ENCODE measurements around the gene CD93. TPM values are rescaled to one million over a fixed set of nuclear protein-coding genes. Genes with fewer than 3 reads are reported as not detected.
A peak's percentile ranks its signal among the peaks of the same experiment; 100 is the strongest.

CD93 gene
- total RNA-seq, 1 donor from 2014 or later = 46.7 TPM

- no peak for DNase-seq (ENCODE audit: low spot score)
Measured at GRCh38 chr20:23084282-23084844, 1.8 kb downstream of the CD93 start.

GRCh38 chr20:23083553-23084220 lies 2.4 kb downstream of the CD93 start:
- DNase-seq (ENCODE audit: low spot score) = no peak

GRCh38 chr20:23082846-23083552 lies 3.1 kb downstream of the CD93 start:
- peak; percentile 29 for DNase-seq (ENCODE audit: low spot score)

- no peak for DNase-seq (ENCODE audit: low spot score)
Measured at GRCh38 chr20:23081263-23081819, 4.8 kb downstream of the CD93 start.

- no peak for DNase-seq (ENCODE audit: low spot score)
Measured at GRCh38 chr20:23080521-23080920, 5.6 kb downstream of the CD93 start.

GRCh38 chr20:23079926-23080325 lies 6.2 kb downstream of the CD93 start:
- no peak for DNase-seq (ENCODE audit: low spot score)

- DNase-seq (ENCODE audit: low spot score) = no peak
Measured at GRCh38 chr20:23079016-23079351, 7.1 kb downstream of the CD93 start.

GRCh38 chr20:23078351-23079015 lies 7.6 kb downstream of the CD93 start:
- DNase-seq (ENCODE audit: low spot score) = no peak

GRCh38 chr20:23077277-23077676 lies 8.8 kb downstream of the CD93 start:
- DNase-seq (ENCODE audit: low spot score) = no peak

GRCh38 chr20:23074052-23074451 lies 12.1 kb downstream of the CD93 start:
- no peak for DNase-seq (ENCODE audit: low spot score)

- DNase-seq (ENCODE audit: low spot score) = no peak
Measured at GRCh38 chr20:23072892-23073586, 13.1 kb downstream of the CD93 start.

- DNase-seq (ENCODE audit: low spot score) = no peak
Measured at GRCh38 chr20:23071996-23072395, 14.1 kb downstream of the CD93 start.

GRCh38 chr20:23071398-23071797 lies 14.7 kb downstream of the CD93 start:
- no peak for DNase-seq (ENCODE audit: low spot score)

GRCh38 chr20:23069108-23069507 lies 17.0 kb downstream of the CD93 start:
- no peak for DNase-seq (ENCODE audit: low spot score)

- DNase-seq (ENCODE audit: low spot score) = no peak
Measured at GRCh38 chr20:23068283-23068682, 17.8 kb downstream of the CD93 start.

GRCh38 chr20:23066772-23067171 lies 19.4 kb downstream of the CD93 start:
- DNase-seq (ENCODE audit: low spot score) = no peak

GRCh38 chr20:23065266-23066201 lies 20.6 kb downstream of the CD93 start:
- DNase-seq (ENCODE audit: low spot score) = no peak

GRCh38 chr20:23063581-23063980 lies 22.5 kb downstream of the CD93 start:
- no peak for DNase-seq (ENCODE audit: low spot score)

- no peak for DNase-seq (ENCODE audit: low spot score)
Measured at GRCh38 chr20:23063168-23063567, 23.0 kb downstream of the CD93 start.

- no peak for DNase-seq (ENCODE audit: low spot score)
Measured at GRCh38 chr20:23062632-23063031, 23.5 kb downstream of the CD93 start.
